MM.1S (cell line): ENCODE data around the gene LONRF2.

ENCODE experiments used
- CTCF ChIP-seq: fragments of 300-600 bp; sonication (generic); IDR thresholded peaks from 2 replicates; pipeline ENCODE4 v1.5.1; 2016; ENCODE audit warnings: antibody characterized with exemption, low read length, mixed read lengths
- EZH2phosphoT487 ChIP-seq: fragments of 300-600 bp; sonication (generic); IDR thresholded peaks from 2 replicates; pipeline ENCODE4 v1.6.1; 2018; ENCODE audit warnings: antibody characterized with exemption, low read length

- peak; percentile 93 for TF ChIP-seq CTCF
- no peak for TF ChIP-seq EZH2phosphoT487
Observed at GRCh38 chr2:100262555-100263320, 59.6 kb downstream of the LONRF2 start.
